Umbilical cord (tissue), 2 donors: ENCODE results near the gene UBFD1. TPM values are rescaled to one million over a fixed set of nuclear protein-coding genes. Genes with fewer than 3 reads are reported as not detected.
"Not testable (repeated sequence)": the region's sequence is repeated elsewhere in the genome, so short reads cannot be mapped to it uniquely, and the experiment has no call there.

Experiments
- DNase-seq: peaks from one replicate; pipeline ENCODE4 v3.0.0-alpha.2; 2015; ENCODE audit warnings: low spot score
- total RNA-seq: library from RNA; depleted of rRNA; stranded (reverse); fragments of >200 nt; gene quantifications from one replicate; pipeline ENCODE4 v1.2.3, GENCODE V29; 2014; ENCODE audit warnings: low replicate concordance; ENCODE audit not compliant: insufficient read depth

The UBFD1 gene
- total RNA-seq, 1 donor from 2014 or later: 84.5 TPM

GRCh38 chr16:23567602-23568001 is 10.1 kb downstream of the UBFD1 start:
- DNase-seq: no peak

DNA sequence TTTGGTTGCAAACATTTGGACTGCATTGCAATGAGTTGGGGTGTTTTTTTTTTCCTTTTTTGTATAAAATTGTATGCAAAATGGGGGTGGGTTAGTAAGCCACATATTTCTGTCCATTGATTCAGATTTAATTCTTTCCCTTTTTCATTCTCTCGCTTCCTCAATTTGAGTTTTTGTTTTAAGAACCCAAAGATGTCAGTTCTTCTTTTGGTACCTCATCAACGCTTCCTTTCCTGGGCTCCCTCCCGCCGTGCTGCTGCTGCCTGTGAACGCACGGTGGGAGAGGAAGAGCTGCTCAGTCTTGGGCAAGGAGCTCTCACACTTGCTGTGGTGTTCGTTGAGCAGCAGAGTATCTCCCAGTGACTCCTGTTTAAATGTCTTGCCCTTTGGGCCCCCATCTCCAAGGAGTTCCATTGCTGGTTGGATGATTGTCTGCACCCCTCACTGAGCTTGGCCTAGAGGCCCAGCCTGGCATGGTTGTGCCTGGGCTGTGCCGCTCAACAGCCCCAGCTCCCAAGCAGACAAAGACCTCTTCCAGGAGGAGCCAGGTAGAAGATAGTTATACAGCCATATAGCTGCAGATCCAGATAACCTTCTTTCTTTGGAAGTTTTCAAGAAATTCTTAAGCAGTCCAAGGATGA is 13.6 kb downstream of the UBFD1 start:
- DNase-seq: no peak

DNA sequence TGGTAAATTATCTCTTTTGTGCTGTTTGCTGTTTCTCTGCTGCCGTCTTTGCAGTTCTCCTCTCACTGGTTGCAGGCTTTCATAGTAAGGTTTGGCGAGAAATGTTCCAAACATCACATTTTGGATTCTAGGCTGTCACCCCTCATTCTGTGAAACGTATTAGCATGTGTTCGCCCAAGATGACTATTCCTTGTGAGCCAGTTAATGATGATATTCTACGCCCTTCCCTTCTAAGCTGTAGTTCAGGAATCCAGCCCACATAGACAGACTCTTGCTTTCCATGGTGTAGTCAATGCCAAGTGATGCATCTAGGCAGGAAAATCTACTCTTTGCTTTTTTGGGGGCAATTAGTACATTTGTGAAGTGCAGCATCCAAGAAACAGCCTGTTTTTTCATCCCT is 14.4 kb downstream of the UBFD1 start:
- no peak for DNase-seq

DNA sequence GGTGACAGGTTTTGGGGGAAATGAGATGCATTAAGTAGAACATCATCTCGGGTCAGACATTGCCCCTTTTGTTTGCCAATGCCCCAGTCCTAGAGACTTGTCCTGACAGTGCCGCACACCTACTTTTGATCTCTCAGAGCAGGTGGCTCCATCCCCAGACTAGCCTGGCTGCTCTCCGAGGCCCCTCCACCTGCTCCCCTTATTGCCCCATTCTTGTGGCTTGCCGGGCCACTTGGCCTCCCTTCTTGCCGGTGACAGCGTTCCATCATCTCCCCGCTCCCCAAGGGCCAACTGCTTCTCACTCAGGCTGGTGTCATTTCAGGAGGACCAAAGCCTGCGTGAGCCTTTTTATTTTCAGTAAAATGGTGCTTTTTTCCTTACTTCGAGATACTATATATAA is 14.9 kb downstream of the UBFD1 start:
- DNase-seq: no peak

GRCh38 chr16:23573817-23574216 is 16.3 kb downstream of the UBFD1 start:
- no peak for DNase-seq

- DNase-seq: no peak
Observed at GRCh38 chr16:23575834-23576233, 18.3 kb downstream of the UBFD1 start.

DNA sequence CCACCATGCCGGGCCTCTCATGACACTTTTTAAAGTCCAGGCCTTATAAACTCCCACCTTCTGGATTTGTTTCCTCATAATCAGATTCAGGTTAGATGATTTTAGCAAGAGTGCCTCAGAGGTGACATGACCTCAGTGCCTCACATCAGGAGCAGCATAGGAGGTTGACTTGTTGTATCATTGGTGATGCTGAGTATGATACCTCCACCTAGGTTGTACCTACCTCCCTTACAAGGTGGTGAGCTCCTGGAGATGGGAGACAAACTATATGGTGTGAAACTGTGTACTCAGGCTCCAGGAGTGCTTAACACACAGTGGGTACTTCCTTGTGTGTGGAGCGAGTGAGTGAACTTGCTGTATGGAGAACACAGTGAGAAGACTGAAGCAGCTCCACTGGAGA is 20.0 kb downstream of the UBFD1 start:
- DNase-seq: no peak

- peak; percentile 75 for DNase-seq
Observed at GRCh38 chr16:23578101-23578830, 20.7 kb downstream of the UBFD1 start.

DNA sequence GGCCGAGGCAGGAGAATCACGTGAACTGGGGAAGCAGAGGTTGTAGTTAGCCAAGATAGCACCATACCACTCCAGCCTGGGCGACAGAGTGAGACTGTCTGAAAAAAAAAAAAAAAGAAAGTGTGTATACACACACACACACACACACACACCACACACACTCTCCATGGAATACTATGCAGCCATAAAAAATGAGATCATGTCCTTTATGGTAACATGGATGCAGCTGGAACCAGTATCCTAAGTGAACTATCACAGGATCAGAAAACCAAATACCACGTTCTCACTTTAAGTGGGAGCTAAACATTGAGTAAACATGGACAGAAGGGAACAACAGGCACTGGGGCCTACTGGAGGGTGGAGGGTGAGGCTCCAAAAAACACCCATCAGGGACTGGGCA is 21.8 kb downstream of the UBFD1 start:
- no peak for DNase-seq

- no peak for DNase-seq
Observed at GRCh38 chr16:23580391-23580790, 22.9 kb downstream of the UBFD1 start.

GRCh38 chr16:23581764-23582163 is 24.2 kb downstream of the UBFD1 start:
- DNase-seq: no peak

DNA sequence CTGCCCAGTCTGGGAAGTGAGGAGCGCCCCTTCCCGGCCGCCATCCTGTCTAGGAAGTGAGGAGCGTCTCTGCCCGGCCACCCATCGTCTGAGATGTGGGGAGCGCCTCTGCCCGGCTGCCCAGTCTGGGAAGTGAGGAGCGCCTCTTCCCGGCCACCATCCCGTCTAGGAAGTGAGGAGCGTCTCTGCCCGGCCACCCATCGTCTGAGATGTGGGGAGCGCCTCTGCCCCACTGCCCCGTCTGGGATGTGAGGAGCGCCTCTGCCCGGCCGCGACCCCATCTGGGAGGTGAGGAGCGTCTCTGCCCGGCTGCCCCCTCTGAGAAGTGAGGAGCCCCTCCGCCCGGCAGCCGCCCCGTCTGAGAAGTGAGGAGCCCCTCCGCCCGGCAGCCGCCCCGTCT is 25.7 kb downstream of the UBFD1 start:
- DNase-seq: not testable (repeated sequence)

DNA sequence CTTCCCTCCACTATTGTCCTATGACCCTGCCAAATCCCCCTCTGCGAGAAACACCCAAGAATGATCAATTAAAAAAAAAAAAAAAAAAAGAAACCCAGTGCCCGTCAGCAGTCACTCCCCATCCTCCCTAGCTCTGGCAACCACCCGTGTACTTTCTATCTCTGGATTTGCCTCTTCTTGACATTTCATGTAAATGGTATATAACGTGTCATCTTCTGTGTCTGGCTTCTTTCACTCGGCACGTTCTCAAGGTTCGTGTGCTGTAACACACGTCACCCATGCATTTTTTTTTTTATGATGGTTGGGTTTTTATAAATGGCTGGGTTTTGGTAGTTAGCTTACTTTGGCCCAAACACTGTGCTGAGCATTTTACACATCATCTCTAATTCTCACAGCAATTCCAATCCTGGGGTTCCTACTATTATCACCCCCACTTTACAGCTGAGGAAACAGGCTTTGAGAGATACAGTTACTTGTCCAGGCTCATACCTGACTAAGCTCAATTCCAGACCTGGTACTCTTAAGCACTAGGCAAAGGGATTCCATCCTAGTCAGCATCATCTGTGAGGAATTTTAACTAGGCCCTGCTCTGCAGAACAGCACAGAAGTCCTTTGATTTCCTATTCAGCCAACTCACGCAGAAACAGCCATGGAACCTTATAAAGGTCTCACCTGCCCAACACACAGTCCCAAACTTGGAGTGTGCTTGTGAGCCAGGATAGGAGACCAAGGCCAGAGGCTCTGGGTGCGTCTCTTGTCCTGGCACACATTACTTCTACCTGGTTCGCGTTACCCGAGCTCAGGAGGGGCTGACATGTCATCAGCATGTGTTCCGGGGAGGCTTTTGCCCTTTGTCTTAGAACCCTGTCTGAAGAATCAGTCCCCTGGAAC is 26.9 kb downstream of the UBFD1 start:
- DNase-seq: peak; percentile 94

GRCh38 chr16:23587726-23588125 is 30.2 kb downstream of the UBFD1 start:
- peak; percentile 44 for DNase-seq

DNA sequence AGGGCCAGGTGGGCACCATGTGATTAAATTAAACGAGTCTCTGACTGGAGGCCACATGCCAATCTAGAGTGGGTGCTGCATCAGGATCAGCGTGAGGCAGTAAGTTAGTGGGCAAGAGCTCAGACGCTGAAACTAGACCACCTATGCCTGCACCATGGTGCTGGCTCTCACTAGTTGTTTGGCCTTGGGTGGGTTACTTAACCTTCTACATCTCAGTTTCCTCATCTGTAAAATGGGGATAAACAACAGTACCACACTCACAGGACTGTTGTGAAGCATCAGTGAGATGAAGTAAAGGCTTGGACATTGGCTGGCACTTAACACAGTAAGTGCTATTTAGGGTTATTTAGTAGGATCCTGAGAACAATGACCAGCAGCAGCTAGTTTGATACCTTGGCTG is 32.7 kb downstream of the UBFD1 start:
- no peak for DNase-seq

GRCh38 chr16:23594186-23594585 is 36.7 kb downstream of the UBFD1 start:
- no peak for DNase-seq

DNA sequence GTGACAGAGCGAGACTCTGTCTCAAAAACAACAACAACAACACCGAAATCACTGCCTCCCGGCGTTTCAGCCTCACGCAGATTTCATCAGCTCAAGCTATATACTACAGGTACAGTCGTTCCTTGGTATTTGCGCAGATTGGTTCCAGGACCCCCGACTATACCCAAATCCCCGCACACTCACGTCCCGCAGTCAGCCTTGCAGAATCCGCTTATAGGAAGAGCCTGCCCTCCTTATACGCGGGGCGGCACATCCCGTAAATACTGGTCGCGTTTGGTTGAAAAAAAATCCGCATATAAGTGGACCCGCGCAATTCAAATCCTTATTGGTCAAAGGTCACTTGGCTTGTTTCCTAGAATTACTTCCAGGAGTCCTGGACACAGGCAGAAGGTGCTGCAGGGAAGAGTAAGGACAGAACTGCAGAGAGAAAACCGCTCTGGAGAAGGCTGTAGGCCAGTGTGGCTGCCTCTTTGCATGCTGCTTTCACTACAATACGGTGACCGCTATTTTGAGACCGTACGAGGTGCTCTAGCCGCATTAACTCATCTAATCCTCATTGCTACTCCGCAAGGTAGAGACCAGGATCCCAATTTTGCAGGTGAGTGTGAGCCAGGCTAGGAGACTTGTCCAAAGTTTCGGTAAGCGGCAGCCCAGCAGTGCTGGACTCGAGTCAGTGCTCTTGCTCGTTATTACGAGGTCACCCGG is 37.9 kb downstream of the UBFD1 start:
- no peak for DNase-seq

DNA sequence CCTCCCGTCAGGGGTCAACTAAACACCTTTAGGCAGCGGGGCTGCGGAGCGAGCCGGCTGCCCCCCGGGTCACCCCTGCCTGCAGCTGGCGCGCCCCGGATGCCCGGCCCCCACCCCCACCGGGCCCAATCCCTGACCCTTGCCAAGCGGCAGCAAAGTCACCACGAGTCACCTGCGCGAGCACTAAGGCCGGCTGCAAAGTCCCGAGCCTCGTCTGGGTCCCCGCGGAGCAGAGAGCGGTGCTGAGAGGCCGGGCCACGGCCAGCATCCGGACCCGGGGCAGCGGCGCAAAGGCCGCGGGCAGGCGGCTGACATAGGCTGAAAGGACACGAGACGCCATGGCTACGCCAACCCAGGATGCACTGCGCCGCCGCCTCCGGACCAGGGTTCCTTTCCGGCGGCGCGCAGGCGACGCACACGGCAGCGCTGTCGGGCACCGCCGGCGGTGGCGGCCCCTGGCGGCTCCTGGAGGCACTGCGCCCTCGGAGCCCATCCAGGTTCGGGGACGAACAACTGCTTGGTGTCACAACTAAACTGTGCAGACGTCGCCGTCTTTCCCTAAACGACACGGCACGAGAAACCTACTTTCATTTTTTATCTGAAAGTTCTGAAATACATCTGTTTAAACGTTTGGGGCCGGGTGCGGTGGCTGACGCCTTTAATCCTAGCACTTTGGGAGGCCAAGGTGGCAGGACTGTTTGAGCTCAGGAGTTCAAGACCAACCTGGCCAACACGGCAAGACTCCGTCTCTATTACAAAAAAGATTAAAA is 38.6 kb downstream of the UBFD1 start, which contains the start of gene NDUFAB1:
Gene NDUFAB1 (minus strand): TSS at position 366 of the 770 bp plus-strand sequence. CDS start 26 bp downstream, at position 340.
- DNase-seq: peak; percentile 92

DNA sequence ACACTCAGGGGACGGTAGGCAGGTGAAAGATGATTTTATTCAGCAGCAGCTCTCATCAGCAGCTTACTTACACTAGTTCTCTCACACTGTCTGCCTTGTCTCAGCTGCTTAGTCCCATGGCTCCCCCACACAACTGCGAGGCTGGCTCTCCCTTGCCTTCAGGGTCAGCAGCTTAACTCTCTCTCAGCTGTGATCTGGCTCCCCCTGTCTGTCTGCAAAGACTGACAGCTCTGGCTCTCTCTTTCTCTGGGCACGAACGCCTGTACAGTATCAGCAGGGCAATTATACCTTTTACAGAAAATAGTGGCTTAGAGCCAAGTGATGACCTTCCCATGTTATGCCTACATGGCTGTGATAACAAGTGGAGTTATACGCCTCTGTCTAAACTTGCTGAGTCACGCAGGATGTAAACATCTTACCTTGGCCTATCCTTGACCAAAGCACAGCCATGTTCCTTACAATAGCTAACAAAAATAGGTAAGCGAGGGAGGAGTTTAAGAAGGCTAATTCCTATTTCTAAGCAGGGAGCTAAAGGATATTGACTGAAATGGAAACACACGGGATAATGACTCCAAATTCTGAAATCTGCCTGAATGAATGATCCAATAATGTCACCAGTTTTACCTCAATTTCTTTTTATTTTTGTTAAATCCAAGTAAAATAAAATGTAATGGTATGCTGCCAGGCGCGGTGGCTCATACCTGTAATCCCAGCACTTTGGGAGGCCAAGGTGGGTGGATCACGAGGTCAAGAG is 39.7 kb downstream of the UBFD1 start:
- DNase-seq: peak; percentile 29

- DNase-seq: no peak
Observed at GRCh38 chr16:23607726-23608125, 50.2 kb downstream of the UBFD1 start.
